Measurements from ENCODE around the gene DEGS1. TPM values are rescaled to one million over a fixed set of nuclear protein-coding genes. Genes with fewer than 3 reads are reported as not detected.

Gene DEGS1
- total RNA-seq, 1 experiment from 2014 or later = 59.8 TPM

- Histone ChIP-seq H3K27me3 (ENCODE audit: insufficient read depth, low read length) (no peaks in the 10 kb centered on the region), H3T11ph (ENCODE audit: low read length) (no peak overlapping the region), H2BK120ac (ENCODE audit: low read depth, low read length, poor library complexity, severe bottlenecking) (no peak overlapping the region), H4K91ac (ENCODE audit: insufficient read length, low read depth, low read length) (no peak overlapping the region), H2BK5ac (ENCODE audit: insufficient read length, low read length) (no peak overlapping the region), H4K8ac (replicated peaks; ENCODE audit: insufficient read length, low read depth, low read length) (no peak overlapping the region), H2BK12ac (ENCODE audit: insufficient read length, low read depth, low read length) (no peak overlapping the region), H3K27ac (ENCODE audit: insufficient read length, low read depth, low read length) (no peak overlapping the region), H3K4me1 (ENCODE audit: insufficient read depth, low read length) (no peaks in the 10 kb centered on the region), H4K20me1 (ENCODE audit: control insufficient read depth, insufficient read depth, insufficient read length) (no peaks in the 10 kb centered on the region), H3K9me3 (ENCODE audit: control insufficient read depth, low read depth, low read length) (no peaks in the 10 kb centered on the region), H2AK5ac (ENCODE audit: insufficient read length, low read length) (no peak overlapping the region), H3K14ac (ENCODE audit: insufficient read depth, low read length) (no peak overlapping the region), H4K5ac (ENCODE audit: insufficient read length, low read depth, low read length) (no peak overlapping the region), H3K23me2 (ENCODE audit: insufficient read length, low read depth, low read length, poor library complexity, severe bottlenecking) (peaks cover 5% of the 10 kb centered on the region), H2BK15ac (ENCODE audit: low read depth, low read length) (no peak overlapping the region), H3K79me2 (ENCODE audit: insufficient read depth, low read length) (peaks cover 22% of the 10 kb centered on the region; the same call in 1 of the 2 replicates), H2BK20ac (ENCODE audit: low read depth, low read length, poor library complexity, severe bottlenecking) (no peak overlapping the region), H3K18ac (ENCODE audit: insufficient read length, low read depth, low read length) (no peak overlapping the region), H3K23ac (ENCODE audit: insufficient read length, low read depth, low read length) (no peak overlapping the region), H3K79me1 (ENCODE audit: insufficient read depth, low read depth, low read length, poor library complexity, severe bottlenecking) (no peaks in the 10 kb centered on the region), H3K56ac (ENCODE audit: insufficient read length, low read depth, low read length) (no peak overlapping the region), H3K4me2 (ENCODE audit: insufficient read depth, insufficient read length, low read length) (no peak overlapping the region), H3K4ac (ENCODE audit: low read depth, low read length) (no peak overlapping the region), H2AFZ (ENCODE audit: low read length) (no peak overlapping the region), H3K9ac (ENCODE audit: extremely low read depth, insufficient read length, low read length) (no peak overlapping the region)
- no peak for DNase-seq
- Mint-ChIP-seq H3K27ac (no peak overlapping the region), H3K4me1 (peaks cover 13 to 22% of the 10 kb centered on the region in 2 experiments), H3K36me3 (ENCODE audit: insufficient read depth in 1 of 3, low read depth in 3 of 3) (peaks cover 38 to 62% (median 55%) of the 10 kb centered on the region in 3 experiments), H3K27me3 (ENCODE audit: low read depth) (no peaks in the 10 kb centered on the region; the same call in 1 of the 2 replicates), H3K4me3 (no peak overlapping the region), H3K9me3 (peaks cover 3 to 4% of the 10 kb centered on the region in 2 experiments; a peak in 2 of 5 replicates)
- TF ChIP-seq, protein P1, sequence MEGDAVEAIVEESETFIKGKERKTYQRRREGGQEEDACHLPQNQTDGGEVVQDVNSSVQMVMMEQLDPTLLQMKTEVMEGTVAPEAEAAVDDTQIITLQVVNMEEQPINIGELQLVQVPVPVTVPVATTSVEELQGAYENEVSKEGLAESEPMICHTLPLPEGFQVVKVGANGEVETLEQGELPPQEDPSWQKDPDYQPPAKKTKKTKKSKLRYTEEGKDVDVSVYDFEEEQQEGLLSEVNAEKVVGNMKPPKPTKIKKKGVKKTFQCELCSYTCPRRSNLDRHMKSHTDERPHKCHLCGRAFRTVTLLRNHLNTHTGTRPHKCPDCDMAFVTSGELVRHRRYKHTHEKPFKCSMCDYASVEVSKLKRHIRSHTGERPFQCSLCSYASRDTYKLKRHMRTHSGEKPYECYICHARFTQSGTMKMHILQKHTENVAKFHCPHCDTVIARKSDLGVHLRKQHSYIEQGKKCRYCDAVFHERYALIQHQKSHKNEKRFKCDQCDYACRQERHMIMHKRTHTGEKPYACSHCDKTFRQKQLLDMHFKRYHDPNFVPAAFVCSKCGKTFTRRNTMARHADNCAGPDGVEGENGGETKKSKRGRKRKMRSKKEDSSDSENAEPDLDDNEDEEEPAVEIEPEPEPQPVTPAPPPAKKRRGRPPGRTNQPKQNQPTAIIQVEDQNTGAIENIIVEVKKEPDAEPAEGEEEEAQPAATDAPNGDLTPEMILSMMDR (conservative IDR thresholded peaks at IDR 0.05) = no peak
- no CpG with 5 or more reads among the region's 2 CpGs for WGBS (ENCODE audit: extremely low coverage, insufficient read length, low lambda C conversion rate)
These were observed 5.2 kb downstream of the DEGS1 start for GRCh38 chr1:224188286-224188685.
